GM19395 (cell line): ENCODE results near the gene WNT11.

ENCODE experiments used
- ATAC-seq: cut with Tn5 transposase; IDR thresholded peaks from one replicate; pipeline ENCODE4 v1.9.1; 2021; ENCODE audit warnings: mild to moderate bottlenecking, moderate library complexity; ENCODE audit not compliant: unreplicated experiment

Gene WNT11

GRCh38 chr11:76219243-76219642 lies 12.9 kb upstream of the WNT11 start:
- no peak for ATAC-seq

DNA sequence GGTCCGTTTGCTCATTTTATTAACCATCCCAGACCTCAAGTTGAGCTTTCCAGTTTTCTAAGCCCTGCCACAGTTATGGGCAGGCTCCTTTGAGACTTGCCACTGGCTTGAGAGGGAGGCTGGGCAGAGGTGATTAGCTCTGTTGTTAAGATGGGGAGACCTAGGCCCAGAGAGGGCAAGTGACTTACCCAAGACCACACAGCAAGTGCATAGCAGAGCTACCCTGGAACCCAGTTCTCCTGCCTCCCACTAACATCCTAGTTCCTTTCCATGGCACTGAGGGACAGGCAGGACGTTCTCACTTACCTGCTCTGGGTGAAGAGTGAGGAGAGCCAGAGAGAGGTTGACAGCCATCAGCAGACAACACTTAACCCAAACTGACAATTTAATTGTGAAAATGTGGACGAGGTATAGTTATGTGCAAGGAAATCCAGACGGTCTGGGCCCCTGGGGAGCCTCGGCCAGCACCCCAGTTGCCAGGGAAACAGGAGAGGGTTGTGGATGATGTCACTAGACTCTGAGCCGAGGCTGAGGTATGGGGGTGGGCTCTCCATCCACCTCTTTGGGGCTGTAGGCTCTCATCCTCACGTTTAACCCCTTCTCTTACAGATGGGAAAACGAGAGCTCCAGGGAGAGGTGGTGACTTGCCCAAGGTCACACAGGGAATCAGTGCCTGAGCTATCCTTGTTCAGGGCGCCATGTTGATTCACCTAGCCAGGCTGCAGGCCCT lies 12.3 kb upstream of the WNT11 start:
- no peak for ATAC-seq

DNA sequence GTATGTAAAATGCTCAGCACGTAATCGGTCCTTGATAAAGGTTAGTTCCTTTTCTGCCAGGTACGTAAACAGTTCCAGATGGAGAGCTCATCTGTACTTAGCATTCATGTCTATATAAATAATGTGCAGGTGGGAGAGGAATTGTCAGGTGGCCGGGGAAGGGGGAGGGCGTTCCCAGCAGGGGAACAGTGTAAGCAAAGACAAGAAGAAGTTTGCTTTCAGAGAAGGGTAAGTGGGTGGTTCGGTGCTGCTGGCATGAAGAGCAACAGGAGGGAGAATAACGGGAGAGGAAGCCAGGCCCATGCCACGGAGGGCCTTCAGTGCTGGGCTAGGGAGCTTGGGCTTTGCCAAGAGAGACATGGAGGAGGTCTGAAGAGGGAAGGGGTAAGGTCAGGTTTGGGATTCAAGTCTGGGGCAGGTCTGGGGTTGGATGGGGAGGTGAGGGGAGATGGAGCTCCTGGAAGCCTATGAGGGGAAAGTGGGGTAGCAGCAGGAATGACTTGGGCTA lies 11.4 kb upstream of the WNT11 start:
- ATAC-seq: no peak

DNA sequence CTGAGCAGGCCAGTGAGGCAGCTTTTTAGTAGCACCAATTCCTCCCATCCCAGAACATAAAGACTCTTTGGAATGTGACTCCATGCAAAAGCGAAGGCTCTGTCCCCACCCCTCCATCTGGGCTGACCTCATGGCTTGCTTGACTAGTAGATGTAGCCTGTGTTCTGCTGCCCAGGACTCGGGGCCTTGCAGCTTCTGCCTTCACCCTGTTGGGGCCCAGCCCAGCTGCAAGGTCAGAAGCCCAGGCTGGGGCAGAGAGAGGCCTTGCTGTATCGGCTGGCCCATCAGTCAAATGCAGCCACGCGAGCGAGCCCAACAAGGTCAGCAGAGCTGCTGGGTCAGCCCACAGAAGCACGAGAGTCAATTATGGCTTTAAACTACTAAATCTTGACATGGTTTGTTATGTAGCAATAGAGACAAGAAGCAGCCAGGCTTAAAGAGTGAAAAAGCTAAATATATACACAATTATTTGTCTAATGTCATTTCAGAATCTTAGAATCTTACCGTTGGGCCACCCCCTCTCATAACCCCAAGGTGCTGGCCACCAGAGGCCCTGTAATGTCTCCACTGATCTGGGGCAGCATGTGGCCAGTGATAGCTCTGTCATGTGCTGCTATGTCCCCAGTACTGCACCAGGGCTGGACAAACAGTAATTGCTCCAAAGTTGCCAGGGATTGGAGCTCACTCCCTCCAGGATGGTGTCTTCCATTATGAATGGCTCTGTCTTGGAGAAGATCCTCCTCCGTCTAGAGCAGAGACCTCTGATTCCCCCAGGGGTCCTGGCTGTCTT lies 10.4 kb upstream of the WNT11 start:
- no peak for ATAC-seq

GRCh38 chr11:76215941-76216340 lies 9.6 kb upstream of the WNT11 start:
- no peak for ATAC-seq

DNA sequence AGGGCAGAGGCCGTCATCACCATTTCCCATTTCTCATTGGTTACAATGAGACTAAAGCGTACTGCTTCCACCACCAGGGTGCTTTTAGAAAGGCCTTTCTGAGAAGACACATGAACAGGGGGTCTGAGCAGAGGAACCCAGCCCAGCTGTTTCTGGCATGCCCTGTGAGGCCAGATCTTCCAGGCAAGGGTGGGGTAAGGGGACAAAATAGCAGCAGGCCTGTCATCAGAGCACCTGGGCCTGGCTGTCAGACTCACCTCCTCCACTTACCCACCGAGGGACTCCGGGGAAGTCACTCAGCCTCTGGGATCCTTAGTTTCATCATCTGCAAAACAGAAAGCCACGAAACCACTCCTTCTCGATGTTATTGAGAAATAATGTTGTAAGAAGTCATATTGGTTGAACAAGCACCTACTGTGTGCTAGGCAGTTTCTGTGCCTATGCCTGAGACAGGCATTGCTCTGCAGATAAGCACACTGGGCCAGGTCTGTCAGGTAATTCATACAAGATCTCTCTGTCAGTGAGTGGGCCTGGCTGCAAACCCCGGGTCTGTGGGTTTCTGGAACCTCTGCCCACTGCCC lies 8.8 kb upstream of the WNT11 start:
- ATAC-seq: no peak

DNA sequence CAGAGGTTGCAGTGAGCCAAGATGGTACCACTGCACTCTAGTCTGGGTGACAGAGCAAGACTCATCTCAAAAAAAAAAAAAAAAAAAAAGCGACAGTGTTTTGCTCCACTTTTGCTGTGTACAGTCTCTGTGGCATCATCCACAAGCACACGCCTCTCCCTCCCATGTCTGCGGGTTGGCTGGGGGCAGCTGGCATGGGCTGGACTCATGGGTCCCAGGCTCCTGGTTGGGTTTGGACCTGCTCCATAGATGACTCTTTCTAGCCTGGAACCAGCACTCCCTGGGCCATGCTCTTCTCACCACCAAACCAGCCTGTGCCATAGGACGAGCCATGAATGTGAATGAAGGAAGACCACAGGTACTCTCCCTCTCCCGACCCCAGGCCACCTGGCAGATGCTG lies 7.9 kb upstream of the WNT11 start:
- no peak for ATAC-seq

GRCh38 chr11:76212086-76213035 lies 6.1 kb upstream of the WNT11 start:
- ATAC-seq: no peak

GRCh38 chr11:76210931-76211851 lies 4.9 kb upstream of the WNT11 start:
- no peak for ATAC-seq

DNA sequence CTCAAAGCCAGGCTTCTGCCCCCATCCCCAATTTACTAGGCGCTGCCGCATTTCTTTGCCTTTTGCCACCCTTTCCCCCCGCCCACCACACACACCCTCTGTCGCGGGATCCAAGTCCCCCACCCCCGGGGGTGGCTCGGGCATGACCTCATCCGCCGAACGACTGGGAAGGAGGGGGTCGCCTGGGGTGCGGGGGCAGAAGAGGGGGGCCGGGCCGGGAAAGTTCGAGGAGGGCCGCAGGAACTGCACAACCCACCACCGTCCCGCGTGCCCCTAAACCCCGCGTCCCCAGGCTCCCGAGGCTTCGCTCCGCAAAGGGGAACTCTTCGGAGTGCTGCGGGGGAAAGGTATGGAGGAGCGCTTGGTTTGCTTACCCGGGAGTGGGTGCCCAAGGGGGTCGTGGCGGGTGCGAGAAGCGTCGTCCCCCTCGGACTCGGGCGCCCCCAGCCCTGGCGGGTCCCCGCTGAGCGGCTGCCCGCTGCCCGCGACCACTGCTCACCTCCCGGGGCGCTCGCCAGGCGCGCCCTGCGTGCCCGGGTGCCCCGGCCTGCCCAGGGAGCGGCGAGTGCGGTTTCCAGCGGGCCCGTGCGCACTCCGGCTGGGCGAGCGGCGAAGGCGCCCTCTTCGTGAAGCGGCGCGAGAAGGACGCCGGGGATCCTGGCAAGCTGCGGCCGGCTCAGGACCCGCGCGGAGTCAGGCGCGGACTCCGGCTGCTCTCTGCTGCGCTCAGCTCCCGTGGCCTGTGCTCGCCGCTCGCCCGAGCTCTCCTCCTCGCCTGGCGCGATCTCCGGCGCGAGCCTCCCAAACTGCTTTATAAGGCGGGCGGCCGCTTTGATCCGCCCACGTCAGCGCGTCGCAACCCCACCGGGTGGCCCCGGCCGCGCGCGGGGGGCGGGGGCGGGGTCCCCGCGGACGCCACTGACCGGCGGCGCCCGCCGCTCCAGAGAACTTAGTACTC lies 4.0 kb upstream of the WNT11 start:
- no peak for ATAC-seq

DNA sequence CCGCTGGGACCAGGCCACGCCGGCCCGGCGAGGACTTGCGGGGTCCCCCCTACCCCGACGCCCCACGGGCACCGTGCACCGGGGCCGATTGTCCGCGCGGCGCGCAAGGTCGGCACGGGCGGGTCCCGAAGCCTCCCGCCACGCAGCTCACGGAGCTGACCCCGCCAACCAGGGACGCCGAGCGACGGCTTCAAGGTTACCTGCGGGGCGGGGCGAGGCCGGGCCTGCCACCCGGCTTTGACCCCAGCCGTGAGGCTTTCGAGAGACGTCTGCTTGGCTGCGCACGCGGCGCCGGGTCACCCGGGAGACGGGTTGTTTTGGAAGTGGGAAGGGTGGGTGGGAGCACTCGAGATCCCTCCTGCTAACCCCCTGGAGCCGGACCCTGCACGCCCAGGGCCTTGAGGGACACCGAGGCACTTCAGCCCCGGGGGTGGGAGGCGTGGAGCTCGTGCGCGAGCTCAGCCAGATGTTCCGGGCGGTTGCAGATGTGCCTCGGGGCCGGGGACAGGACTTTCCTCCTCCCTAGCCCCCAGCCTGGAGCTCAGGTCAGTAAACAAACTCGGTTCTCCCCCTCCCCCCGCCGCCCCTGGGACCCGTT lies 3.2 kb upstream of the WNT11 start:
- no peak for ATAC-seq

GRCh38 chr11:76208438-76209374 lies 2.4 kb upstream of the WNT11 start:
- no peak for ATAC-seq

DNA sequence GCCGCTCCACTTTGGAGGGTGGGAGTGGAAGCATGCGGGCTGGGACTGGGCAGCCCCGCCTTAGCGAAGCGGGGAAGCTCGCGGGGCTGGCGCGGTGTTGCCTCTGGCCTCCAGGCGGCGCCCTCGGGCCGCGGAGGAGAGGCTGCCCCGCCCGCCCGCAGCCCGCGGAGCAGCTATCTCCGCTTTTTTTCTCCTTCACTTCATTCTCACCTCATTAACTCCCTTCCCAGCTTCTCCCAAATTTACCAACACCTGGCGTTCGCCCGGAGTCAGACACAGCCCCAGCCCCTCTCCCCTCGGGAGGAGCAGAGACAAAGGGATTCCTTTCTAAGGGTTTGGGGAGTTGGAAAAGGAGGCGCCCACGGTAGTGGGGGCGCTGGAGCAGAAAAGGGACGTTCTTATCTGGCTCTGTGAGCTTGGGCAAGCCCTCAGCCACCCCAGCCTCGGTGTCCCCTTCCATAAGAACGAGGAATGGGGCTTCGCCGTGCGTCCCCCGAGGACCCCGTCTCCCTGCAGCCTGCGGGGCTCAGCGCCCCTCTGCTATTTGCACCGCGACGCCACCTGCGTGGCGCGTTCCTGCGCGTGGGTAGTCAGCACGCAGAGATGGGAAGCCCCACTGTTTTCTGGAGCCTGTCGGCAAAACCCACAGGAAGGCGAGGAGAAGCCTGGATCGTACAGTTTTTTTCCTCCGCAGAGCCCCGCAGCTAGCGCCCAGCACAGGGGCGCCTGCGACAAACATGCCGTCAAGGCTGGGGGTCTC lies 1.5 kb upstream of the WNT11 start:
- ATAC-seq: peak; percentile 59

DNA sequence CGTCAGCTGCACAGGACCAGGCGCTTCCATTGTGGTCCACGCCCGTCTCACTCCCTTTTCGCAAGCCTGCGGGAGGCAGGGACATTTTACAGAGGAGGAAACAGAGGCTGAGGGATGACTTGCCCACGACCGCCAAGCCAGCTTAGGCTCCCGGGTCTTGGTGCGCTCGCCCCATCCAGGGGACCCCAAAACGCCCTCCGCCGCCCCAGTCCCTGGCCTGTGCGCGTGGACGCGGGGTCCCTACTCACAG lies 300 bp downstream of the WNT11 start:
- no peak for ATAC-seq

DNA sequence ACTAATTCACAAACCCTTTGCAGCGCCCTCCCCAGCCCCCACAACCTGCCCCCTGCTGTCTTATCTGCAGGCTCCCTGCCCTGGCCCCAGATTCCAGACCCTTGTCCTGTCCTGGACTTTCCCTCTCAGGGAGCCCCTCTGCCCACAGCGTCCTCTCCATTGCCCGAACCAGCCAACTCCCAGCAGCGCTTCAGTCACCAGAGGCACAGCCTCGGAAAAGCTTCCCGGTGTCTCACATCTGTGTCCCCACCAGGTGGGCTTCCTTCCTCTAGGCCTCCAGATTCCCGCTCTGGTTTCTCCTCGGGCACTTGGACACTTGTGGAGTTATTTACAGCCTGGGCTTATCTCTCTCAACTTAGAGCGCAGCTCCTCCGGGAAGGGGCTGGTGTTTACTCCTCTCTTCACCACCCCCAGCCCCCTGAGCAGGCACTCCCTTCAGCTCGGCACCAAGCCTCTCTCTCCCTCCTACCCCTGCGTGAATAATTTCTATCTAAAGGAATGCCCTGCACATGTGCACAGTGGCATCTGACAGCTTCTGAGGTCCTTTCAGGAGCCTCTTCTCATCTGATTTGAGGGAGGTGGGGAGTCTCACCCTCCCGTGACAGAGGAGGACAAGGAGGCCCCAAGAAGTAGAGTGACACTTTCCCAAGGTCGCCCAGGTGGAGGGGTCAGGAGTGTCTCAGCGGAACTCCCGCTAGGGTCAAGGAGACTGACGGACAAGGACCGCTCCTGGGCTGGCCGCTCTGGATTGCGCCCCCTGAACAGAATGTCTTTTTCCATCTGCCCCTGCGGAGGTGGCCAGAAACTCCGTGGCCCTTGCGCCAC lies 838 bp downstream of the WNT11 start:
- no peak for ATAC-seq

DNA sequence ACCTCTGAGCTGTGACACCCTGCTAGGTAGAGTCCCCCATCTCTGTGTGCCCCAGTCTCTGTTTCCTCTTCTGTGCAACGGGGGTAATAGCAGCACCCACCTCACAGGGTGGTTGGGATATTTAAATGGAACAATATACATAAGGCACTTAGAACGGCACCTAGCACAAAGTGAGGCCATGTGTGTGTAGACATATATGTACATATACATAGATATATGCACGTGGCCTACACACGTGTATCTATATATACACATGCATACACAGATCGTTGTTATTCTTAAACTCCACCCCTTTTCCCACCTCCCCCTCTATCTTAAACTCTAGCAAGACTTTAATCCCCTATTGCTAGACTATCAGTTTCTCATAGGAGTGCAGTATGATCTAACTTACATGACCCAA lies 2.4 kb downstream of the WNT11 start:
- ATAC-seq: no peak
